Raji (cell line): ENCODE measurements around the gene OTOG.

Experiments used
- POLR2A ChIP-seq: IDR thresholded peaks from 2 replicates; pipeline ENCODE4 v1.6.1; 2011; ENCODE audit warnings: low read depth, low read length, control low read depth; ENCODE audit not compliant: insufficient read depth

OTOG gene

GRCh38 chr11:17543574-17544180, 3.4 kb upstream of the OTOG start:
- no peak for TF ChIP-seq POLR2A

- no peak for TF ChIP-seq POLR2A
Observed at GRCh38 chr11:17544181-17544622, 2.9 kb upstream of the OTOG start, which contains the start of gene USH1C. TSS of gene USH1C (minus strand) at chr11:17544416. CDS start at chr11:17544307, 109 bp downstream.

- TF ChIP-seq POLR2A = no peak
Observed at GRCh38 chr11:17546240-17546639, 819 bp upstream of the OTOG start.

GRCh38 chr11:17547932-17548331, 873 bp downstream of the OTOG start:
- TF ChIP-seq POLR2A = no peak

- no peak for TF ChIP-seq POLR2A
Observed at GRCh38 chr11:17548444-17548843, 1.4 kb downstream of the OTOG start.

GRCh38 chr11:17550450-17551346, 3.6 kb downstream of the OTOG start:
- no peak for TF ChIP-seq POLR2A

GRCh38 chr11:17551347-17552040, 4.4 kb downstream of the OTOG start:
- TF ChIP-seq POLR2A = no peak

GRCh38 chr11:17552041-17552355, 4.9 kb downstream of the OTOG start:
- no peak for TF ChIP-seq POLR2A

GRCh38 chr11:17552392-17553248, 5.6 kb downstream of the OTOG start:
- TF ChIP-seq POLR2A = no peak

- TF ChIP-seq POLR2A = no peak
Observed at GRCh38 chr11:17553249-17553546, 6.1 kb downstream of the OTOG start.

- TF ChIP-seq POLR2A = no peak
Observed at GRCh38 chr11:17554487-17554886, 7.4 kb downstream of the OTOG start.

GRCh38 chr11:17556999-17557398, 9.9 kb downstream of the OTOG start:
- TF ChIP-seq POLR2A = no peak

GRCh38 chr11:17558025-17558780, 11.1 kb downstream of the OTOG start:
- TF ChIP-seq POLR2A = no peak

GRCh38 chr11:17558916-17559315, 11.9 kb downstream of the OTOG start:
- no peak for TF ChIP-seq POLR2A
